Endothelial cell of umbilical vein (primary cell): ENCODE data around the gene PUDP.

Source experiments
- EZH2 ChIP-seq: IDR thresholded peaks from 2 replicates; pipeline ENCODE4 v1.6.1; 2012; ENCODE audit warnings: borderline replicate concordance, low read depth, mild to moderate bottlenecking, moderate library complexity, low read length, inconsistent platforms; ENCODE audit not compliant: severe bottlenecking
- GATA2 ChIP-seq: IDR thresholded peaks from 2 replicates; pipeline ENCODE4 v1.7.0; 2011; ENCODE audit warnings: low read depth, mild to moderate bottlenecking, moderate library complexity, mixed read lengths, low read length; ENCODE audit not compliant: insufficient read length, insufficient read depth
- JUN ChIP-seq: IDR thresholded peaks from 2 replicates; pipeline ENCODE4 v1.6.1; 2011; ENCODE audit warnings: borderline replicate concordance, low read depth; ENCODE audit not compliant: insufficient read length, insufficient read depth
- MYC ChIP-seq: IDR thresholded peaks from one replicate; pipeline ENCODE4 v1.6.1; 2011; ENCODE audit warnings: mild to moderate bottlenecking, low read depth, low read length
- POLR2A ChIP-seq: IDR thresholded peaks from 2 replicates; pipeline ENCODE4 v1.6.1; 2012; ENCODE audit warnings: low read depth, mild to moderate bottlenecking, control low read depth, low read length
- POLR2AphosphoS5 ChIP-seq: IDR thresholded peaks from 2 replicates; pipeline ENCODE4 v1.6.1; 2012; ENCODE audit warnings: low read depth, mild to moderate bottlenecking, control low read depth, low read length, moderate library complexity; ENCODE audit not compliant: insufficient read depth
- TF ChIP-seq, protein P1 (sequence below), 2 donors: IDR thresholded peaks; 1 replicate in 1 of 2; 2 replicates in 1 of 2; pipeline ENCODE4 v1.5.1; 2011; ENCODE audit warnings: low read length in 2 of 2, mild to moderate bottlenecking in 2 of 2, moderate library complexity in 2 of 2, control low read depth in 1 of 2, inconsistent platforms in 1 of 2, low read depth in 1 of 2; ENCODE audit not compliant: insufficient read depth in 1 of 2; ENCODE audit errors: extremely low read depth in 1 of 2
- TF ChIP-seq, protein P2 (sequence below): IDR thresholded peaks from 2 replicates; pipeline ENCODE4 v1.6.1; 2011; ENCODE audit not compliant: insufficient read depth, insufficient read length

DNA sequence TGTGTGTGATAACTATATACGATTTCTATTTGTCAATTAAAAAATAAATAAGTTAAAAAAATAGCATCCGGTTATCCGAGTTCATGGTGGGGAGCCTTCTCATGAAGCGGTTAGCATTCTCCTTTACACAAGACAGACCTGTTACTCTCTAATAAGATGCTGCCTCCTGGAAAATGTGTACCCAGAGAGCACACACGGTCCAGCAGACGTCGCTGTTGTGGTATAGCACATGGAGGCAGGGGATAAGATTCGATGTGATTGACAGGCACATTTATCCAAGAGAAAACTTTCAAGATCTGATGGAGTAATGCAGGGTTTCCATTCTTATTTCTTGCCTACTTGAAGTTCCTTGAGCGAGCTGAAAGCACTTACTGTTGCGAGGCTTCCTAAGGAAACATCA, 63.1 kb downstream of the PUDP start:
- no peak for TF ChIP-seq MYC
- TF ChIP-seq, protein P1, sequence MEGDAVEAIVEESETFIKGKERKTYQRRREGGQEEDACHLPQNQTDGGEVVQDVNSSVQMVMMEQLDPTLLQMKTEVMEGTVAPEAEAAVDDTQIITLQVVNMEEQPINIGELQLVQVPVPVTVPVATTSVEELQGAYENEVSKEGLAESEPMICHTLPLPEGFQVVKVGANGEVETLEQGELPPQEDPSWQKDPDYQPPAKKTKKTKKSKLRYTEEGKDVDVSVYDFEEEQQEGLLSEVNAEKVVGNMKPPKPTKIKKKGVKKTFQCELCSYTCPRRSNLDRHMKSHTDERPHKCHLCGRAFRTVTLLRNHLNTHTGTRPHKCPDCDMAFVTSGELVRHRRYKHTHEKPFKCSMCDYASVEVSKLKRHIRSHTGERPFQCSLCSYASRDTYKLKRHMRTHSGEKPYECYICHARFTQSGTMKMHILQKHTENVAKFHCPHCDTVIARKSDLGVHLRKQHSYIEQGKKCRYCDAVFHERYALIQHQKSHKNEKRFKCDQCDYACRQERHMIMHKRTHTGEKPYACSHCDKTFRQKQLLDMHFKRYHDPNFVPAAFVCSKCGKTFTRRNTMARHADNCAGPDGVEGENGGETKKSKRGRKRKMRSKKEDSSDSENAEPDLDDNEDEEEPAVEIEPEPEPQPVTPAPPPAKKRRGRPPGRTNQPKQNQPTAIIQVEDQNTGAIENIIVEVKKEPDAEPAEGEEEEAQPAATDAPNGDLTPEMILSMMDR (IDR thresholded peaks at IDR 0.05; ENCODE audit: extremely low read depth in 1 of 2, insufficient read depth in 1 of 2, low read depth in 1 of 2, low read length in 2 of 2) = no peak
- no peak for TF ChIP-seq EZH2
- TF ChIP-seq POLR2A = no peak
- no peak for TF ChIP-seq POLR2AphosphoS5
- TF ChIP-seq, protein P2, sequence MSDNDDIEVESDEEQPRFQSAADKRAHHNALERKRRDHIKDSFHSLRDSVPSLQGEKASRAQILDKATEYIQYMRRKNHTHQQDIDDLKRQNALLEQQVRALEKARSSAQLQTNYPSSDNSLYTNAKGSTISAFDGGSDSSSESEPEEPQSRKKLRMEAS = no peak
- TF ChIP-seq JUN = no peak
- no peak for TF ChIP-seq GATA2
